GM12872 (cell line): ENCODE data around the gene RNF208.

Experiments used
- TF ChIP-seq, protein P1 (sequence below): IDR thresholded peaks from 3 replicates; pipeline ENCODE4 v1.5.1; 2011; ENCODE audit warnings: low read depth, mild to moderate bottlenecking, low read length, moderate library complexity; ENCODE audit not compliant: insufficient read depth

The RNF208 gene

DNA sequence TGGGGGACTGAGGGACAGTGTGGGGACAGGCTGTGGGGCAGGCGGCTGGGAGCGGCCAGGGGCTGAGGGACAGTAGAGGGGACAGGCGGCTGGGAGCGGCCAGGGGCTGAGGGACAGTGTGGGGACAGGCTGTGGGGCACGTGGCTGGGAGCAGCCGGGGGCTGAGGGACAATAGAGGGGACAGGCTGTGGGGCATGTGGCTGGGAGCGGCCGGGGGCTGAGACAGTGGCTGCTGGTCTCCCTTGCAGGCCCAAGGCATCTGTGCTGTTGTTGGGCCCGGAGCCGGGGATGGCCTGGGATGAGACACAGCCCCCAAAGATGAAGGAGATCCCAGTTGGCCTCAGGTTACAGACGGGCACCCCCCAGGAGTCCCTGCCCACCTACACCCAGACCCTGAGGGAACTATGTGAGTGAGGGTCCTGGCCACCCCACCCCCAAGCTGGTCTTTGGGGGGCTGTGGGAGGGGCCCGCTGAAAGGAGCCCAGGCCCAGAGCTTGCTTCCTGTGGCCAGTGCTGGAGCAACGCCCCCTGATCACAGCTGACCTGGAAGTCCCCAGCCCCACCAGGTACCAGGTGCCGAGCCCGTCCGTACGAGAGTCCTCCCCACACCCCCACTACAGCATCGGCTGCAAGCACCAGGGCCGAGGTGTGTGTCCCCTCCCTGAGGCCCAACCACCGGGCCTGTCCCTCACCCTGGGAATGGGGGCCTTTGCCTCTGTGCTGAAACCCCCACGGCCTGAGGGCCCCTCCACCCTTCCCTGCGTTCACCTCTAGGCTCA is 29.6 kb upstream of the RNF208 start:
- TF ChIP-seq, protein P1, sequence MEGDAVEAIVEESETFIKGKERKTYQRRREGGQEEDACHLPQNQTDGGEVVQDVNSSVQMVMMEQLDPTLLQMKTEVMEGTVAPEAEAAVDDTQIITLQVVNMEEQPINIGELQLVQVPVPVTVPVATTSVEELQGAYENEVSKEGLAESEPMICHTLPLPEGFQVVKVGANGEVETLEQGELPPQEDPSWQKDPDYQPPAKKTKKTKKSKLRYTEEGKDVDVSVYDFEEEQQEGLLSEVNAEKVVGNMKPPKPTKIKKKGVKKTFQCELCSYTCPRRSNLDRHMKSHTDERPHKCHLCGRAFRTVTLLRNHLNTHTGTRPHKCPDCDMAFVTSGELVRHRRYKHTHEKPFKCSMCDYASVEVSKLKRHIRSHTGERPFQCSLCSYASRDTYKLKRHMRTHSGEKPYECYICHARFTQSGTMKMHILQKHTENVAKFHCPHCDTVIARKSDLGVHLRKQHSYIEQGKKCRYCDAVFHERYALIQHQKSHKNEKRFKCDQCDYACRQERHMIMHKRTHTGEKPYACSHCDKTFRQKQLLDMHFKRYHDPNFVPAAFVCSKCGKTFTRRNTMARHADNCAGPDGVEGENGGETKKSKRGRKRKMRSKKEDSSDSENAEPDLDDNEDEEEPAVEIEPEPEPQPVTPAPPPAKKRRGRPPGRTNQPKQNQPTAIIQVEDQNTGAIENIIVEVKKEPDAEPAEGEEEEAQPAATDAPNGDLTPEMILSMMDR, result no peak

DNA sequence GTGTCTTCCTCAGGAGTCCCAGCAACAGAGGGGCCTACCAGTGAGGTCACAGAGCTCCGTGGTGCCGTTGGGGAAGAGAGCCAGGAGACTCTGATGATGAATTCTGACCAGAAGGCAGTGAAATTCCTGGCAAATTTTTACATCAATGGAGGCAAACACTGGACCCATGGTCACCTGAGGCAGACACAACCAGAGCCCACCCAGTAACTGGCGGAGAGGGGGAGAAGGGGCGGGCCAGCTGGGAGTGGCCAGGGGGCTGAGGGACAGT is 29.1 kb upstream of the RNF208 start, which contains the start of gene STPG3:
TSS of gene STPG3 (plus strand) at position 93 of the 268 bp plus-strand sequence. CDS start at position 94, 1 bp downstream.
- TF ChIP-seq, protein P1, result no peak

DNA sequence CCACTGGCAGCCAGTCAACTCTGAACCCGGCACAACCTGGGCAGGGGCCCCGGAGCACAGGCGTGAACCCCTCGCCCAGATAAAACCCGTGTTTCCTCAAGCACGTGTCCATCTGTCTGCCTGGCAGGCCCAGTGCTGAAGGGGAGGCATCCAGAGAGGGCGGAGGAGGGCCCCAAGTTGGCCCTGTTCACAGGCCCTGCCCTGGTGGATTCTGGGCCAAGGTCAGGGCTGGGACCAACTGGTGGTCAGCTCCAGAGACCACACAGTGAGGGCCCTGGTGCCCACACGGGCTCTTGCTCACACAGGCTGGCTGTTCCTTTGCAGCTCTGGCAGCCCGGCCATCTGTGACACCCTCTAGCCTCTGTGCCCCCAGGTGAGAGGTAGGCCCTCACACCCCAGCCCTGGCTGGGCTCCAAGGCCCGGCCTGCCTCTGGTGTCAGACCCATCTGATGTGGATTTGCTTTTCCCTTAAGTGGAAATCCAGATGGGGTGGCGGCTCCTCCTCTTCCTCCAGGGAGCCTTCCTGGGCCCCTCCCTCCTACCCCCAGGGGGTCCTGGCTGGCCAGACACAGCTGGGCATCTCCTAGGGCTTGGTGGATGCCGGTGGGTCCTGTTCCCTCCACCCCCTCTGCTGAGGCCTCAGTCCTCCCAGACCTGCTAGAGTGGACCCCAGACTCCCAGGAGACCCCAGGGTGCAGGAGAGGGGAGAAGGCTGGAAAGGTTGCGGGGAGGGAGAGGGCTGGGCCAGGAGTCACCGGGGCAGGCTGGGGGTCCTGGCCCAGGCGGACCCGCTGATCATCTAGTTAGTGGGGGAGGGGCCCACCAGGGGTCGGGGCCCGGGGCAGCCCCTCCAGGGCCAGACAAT is 28.5 kb upstream of the RNF208 start:
- TF ChIP-seq, protein P1, result no peak

DNA sequence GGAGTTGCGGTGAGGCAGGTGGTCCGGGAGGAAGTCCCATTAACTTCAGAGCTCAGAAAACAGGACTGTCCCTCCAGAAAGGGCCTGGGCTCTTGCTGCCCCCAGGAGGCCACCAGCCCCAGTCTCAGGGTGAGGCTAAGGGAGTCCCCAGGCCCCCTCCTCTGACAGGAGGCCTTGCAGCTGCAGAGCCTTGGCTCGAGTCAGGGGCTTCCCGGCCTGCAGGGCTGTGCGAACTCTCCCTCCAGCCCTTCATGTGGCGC is 25.8 kb upstream of the RNF208 start:
- TF ChIP-seq, protein P1, result no peak

DNA sequence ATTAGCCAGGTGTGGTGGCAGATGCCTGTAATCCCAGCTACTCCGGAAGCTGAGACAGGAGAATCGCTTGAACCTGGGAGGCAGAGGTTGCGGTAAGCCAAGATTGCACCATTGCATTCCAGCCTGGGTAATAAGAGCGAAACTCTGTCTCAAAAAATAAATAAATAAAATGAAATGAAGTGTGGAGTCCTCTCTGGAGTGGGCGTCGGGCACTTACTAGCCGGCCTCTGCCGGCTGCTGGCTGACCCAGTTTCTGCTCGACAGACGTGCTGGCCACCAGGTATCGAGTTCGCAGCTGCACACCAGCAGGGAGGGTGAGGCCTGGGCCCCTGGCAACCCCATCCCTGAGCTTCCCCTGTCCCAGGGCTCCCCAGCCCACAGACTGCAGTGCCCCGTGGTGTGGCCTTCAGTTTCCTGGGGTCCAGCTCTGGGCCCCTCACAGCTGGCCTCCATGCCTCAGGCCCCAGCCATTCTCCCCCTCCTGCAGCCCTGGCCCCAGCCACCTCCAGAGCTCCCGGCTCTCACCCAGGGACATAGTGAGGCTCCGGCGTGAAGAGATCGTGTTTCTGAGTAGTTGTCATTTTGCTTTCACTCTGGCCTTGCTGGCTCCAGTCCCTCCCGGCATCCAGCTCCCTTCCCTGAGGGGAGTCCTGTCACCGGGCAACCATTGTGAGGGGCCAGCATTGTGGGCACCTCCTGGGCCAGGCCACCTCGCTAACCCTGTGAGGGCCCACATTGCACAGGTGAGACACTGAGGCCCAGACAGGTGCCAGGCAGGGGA is 25.3 kb upstream of the RNF208 start:
- TF ChIP-seq, protein P1, result no peak

DNA sequence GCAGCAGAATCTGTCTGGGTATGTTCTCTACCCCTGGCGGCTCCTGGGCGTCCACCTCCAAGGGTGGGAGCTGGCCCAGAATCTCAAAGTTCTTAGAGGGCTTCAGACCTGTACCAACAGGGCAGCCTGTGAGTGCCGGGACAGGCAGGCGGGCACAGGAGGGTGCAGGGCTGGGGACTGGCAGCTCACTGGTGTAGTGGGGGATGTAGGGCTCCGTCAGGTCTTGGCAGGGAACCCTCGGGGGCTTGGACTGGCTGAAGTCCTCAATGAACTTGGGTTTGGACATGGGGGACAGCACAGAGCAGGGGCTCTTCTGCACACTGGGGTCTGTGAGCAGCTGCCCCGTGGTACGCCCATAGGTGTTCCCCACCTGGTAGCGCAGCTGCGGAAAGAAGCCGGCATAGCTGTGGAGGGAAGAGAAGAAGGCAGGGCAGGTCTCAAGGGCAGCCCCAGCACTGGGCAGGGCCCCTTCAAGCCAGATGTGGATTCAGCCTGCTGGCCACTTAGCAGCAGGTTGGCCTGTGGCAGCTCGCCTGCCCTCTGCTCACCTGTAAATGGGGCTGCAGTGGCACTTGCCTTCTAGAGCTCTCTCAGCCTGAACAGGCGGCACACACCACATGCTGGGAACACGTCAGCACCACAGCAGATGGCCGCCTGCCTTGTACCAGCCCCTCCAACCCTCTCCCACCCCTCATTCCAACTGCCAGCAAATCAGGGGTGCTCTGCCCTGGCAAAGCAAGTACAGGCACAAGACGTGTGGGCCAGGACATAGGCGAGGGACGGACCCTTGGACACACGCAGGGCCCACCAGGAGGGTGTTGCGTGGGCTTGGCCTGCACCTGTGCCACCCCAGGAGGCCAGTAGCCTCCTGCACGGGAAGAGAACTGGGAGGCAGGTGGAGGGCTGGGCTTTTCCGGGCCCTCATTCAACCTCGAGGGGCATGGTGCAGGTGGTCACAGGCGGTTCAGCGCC is 23.7 kb upstream of the RNF208 start:
- TF ChIP-seq, protein P1, result no peak
